Left ventricle myocardium inferior (tissue), 1 donor: ENCODE results near the gene SLC25A39. TPM values are rescaled to one million over a fixed set of nuclear protein-coding genes. Genes with fewer than 3 reads are reported as not detected.
A peak's percentile ranks its signal among the peaks of the same experiment; 100 is the strongest.
"Not testable (repeated sequence)": the region's sequence is repeated elsewhere in the genome, so short reads cannot be mapped to it uniquely, and the experiment has no call there.

Experiments
- DNase-seq: peaks from one replicate; pipeline ENCODE4 v3.0.0-alpha.2; 2020
- H3K27ac ChIP-seq: fragments of 200-600 bp; replicated peaks from 2 replicates; pipeline ENCODE4 v1.8.0; 2021
- H3K27me3 ChIP-seq: fragments of 200-600 bp; 2 replicates; pipeline ENCODE4 v1.8.0; 2021; ENCODE audit warnings: low read depth
- H3K36me3 ChIP-seq: fragments of 200-600 bp; 2 replicates; pipeline ENCODE4 v1.8.0; 2021
- H3K4me1 ChIP-seq: fragments of 200-600 bp; 2 replicates; pipeline ENCODE4 v1.8.0; 2021
- H3K4me3 ChIP-seq: fragments of 200-600 bp; 2 replicates; pipeline ENCODE4 v1.8.0; 2021; ENCODE audit warnings: mild to moderate bottlenecking, moderate library complexity
- H3K9me3 ChIP-seq: fragments of 200-600 bp; replicated peaks from 2 replicates; pipeline ENCODE4 v1.8.0; 2021
- intact Hi-C: fragments of 100-400 bp; cut with micrococcal nuclease; formaldehyde crosslinking; loops from one replicate; pipeline ENCODE4 v1.11.0; 2022
- long read RNA-seq: library from polyadenylated mRNA; unstranded; transcript quantifications from one replicate; pipeline ENCODE4 v2.0.0, GENCODE V29; 2021
- total RNA-seq: library from RNA; stranded (reverse); fragmentation: NEBNext Ultra II Directional; extraction: Animal tissue kit (Norgen Biotek cat#: 25700); gene quantifications from one replicate; pipeline ENCODE4 v1.2.1, GENCODE V29; 2021
- TF ChIP-seq, protein P1 (sequence below): fragments of 200-600 bp; IDR thresholded peaks from 2 replicates; pipeline ENCODE4 v1.8.0; 2021; ENCODE audit warnings: antibody characterized with exemption, mild to moderate bottlenecking, borderline replicate concordance
- donor health status: DM: no; HTN: yes; CAD: no; lungs with severe emphysema.

The SLC25A39 gene, protein sequence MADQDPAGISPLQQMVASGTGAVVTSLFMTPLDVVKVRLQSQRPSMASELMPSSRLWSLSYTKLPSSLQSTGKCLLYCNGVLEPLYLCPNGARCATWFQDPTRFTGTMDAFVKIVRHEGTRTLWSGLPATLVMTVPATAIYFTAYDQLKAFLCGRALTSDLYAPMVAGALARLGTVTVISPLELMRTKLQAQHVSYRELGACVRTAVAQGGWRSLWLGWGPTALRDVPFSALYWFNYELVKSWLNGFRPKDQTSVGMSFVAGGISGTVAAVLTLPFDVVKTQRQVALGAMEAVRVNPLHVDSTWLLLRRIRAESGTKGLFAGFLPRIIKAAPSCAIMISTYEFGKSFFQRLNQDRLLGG
- 46.7 TPM for total RNA-seq
- long read RNA-seq, transcript SLC25A39-202 (12 exons, 1,565 nt), result minor isoform, 16 of 155 reads
- long read RNA-seq, transcript SLC25A39-201 (12 exons, 1,607 nt), result major isoform, 97 of 155 reads
- long read RNA-seq, partial matches to known transcripts, result 13 of 155 reads
- long read RNA-seq, other reads (novel, unspliced or antisense), result 24 of 155 reads

DNA sequence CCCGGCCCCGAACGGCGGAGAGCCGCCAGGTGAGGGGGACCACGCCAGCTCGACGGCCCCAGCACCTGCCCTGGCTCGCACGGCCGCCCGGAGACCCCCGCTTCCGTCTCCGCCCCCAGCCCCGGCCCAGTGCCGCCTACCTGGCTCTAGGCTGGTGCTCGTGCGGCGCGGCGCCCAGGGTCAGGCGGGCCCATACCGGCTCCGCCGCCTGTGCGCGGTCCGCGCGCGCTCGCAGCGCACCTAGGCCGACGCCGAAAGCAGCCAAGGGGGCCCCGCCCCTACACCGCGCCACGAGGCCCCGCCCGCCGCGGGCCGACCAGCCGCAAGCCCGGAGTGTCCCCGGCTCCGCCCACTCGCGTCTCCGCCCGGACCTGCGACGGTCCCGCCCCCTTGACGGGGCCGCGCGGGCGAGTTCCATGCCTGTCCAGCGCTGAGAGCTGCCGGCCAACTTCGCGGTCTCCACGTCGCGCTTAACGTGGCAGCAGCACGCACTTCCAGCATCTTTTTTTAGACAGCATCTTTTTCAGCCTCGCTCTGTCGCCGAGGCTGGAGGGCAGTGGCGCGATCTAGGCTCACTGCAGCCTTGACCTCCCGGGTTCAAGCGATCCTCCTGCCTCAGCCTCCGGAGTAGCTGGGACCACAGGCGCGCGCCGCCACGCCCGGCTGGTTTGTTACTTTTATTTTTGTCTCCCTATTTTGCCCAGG lies at the start of gene SLC25A39:
Gene SLC25A39, minus strand, starts transcription at position 253 of the 705 bp plus-strand sequence. CDS start 1,261 bp downstream, outside the sequence.
- H3K27ac ChIP-seq, result peak within 1 kb of the TSS; percentile 96
- peak; percentile 95 for DNase-seq
- peaks cover 42% of the 10 kb centered on the region for H3K4me1 ChIP-seq
- TF ChIP-seq, protein P1, sequence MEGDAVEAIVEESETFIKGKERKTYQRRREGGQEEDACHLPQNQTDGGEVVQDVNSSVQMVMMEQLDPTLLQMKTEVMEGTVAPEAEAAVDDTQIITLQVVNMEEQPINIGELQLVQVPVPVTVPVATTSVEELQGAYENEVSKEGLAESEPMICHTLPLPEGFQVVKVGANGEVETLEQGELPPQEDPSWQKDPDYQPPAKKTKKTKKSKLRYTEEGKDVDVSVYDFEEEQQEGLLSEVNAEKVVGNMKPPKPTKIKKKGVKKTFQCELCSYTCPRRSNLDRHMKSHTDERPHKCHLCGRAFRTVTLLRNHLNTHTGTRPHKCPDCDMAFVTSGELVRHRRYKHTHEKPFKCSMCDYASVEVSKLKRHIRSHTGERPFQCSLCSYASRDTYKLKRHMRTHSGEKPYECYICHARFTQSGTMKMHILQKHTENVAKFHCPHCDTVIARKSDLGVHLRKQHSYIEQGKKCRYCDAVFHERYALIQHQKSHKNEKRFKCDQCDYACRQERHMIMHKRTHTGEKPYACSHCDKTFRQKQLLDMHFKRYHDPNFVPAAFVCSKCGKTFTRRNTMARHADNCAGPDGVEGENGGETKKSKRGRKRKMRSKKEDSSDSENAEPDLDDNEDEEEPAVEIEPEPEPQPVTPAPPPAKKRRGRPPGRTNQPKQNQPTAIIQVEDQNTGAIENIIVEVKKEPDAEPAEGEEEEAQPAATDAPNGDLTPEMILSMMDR, result no peak
- intact Hi-C loops, result no loop called here
- H3K4me3 ChIP-seq, result peak within 1 kb of the TSS; percentile 92
- no peaks in the 10 kb centered on the region for H3K27me3 ChIP-seq
- no peaks in the 10 kb centered on the region for H3K9me3 ChIP-seq
- peaks cover 30% of the 10 kb centered on the region for H3K36me3 ChIP-seq

GRCh38 chr17:44372036-44372435 lies 47.4 kb upstream of the SLC25A39 start:
- Histone ChIP-seq H3K4me1 (peaks cover 13% of the 10 kb centered on the region), H3K4me3 (no peak overlapping the region), H3K36me3 (no peaks in the 10 kb centered on the region), H3K27me3 (peaks cover 38% of the 10 kb centered on the region), H3K9me3 (no peaks in the 10 kb centered on the region), H3K27ac (no peak overlapping the region)
- TF ChIP-seq, protein P1, result no peak
- intact Hi-C loops, result no loop called here
- DNase-seq, result no peak

DNA sequence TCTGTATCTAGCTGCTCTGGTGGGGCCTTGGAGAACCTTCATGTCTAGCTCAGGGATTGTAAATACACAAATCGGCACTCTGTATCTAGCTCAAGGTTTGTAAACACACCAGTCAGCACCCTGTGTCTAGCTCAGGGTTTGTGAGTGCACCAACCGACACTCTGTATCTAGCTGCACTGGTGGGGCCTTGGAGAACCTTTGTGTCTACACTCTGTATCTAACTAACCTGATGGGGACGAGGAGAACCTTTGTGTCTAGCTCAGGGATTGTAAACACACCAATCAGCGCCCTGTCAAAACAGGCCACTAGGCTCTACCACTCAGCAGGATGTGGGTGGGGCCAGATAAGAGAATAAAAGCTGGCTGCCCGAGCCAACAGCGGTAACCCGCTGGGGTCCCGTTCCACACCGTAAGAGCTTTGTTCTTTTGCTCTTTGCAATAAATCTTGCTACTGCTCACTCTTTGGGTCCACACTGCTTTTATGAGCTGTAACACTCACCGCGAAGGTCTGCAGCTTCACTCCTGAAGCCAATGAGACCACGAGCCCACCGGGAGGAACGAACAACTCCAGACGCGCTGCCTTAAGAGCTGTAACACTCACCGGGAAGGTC lies 44.9 kb upstream of the SLC25A39 start:
- DNase-seq, H3K36me3 ChIP-seq, intact Hi-C loops, H3K9me3 ChIP-seq, H3K4me3 ChIP-seq, H3K4me1 ChIP-seq, H3K27ac ChIP-seq: not testable (repeated sequence)
- H3K27me3 ChIP-seq, result peaks cover 60% of the 10 kb centered on the region

GRCh38 chr17:44368391-44369243 lies 44.0 kb upstream of the SLC25A39 start:
- H3K27me3 ChIP-seq, result peaks cover 61% of the 10 kb centered on the region
- intact Hi-C loops, H3K36me3 ChIP-seq, H3K4me3 ChIP-seq, DNase-seq, H3K9me3 ChIP-seq, H3K27ac ChIP-seq, H3K4me1 ChIP-seq: not testable (repeated sequence)

DNA sequence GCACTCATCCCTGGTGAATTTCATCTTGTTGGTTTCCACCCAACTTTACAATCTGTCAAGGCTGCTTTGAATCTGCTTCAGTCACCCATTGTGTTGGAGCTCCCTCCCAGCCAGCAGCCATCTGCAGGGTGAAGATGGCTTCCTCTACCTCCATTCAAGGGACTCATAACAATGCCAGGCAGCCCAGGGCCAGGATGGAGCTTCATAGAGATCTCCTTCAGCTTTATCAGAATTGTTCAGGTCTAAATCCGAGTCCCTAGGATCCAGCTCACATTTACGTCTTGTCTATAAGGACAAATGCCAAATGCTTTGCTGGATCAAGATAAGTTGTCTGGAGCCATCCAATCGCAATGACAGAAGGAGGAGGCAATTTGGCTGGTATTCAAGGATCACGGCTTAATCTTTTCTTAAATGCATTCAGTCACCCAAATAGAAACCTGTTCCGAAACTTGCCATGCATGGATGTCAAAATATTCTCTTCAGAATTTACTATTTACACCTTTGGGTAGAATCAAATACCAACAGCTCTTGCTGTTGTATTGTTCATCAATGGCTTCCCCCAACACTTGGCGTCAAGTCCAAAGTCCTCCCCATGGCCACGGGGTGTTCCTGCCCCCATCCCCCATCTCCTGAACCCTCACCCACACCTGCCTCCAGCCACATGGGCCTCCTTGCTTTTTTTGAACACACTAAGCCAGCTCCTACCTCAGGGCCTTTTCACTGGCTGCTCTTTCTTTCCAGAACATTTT lies 42.8 kb upstream of the SLC25A39 start:
- intact Hi-C loops, result no loop called here
- Histone ChIP-seq H3K36me3 (no peaks in the 10 kb centered on the region), H3K4me1 (peaks cover 15% of the 10 kb centered on the region), H3K27ac (no peak overlapping the region), H3K4me3 (no peak overlapping the region), H3K27me3 (peaks cover 72% of the 10 kb centered on the region), H3K9me3 (no peaks in the 10 kb centered on the region)
- TF ChIP-seq, protein P1, result no peak
- DNase-seq, result no peak

DNA sequence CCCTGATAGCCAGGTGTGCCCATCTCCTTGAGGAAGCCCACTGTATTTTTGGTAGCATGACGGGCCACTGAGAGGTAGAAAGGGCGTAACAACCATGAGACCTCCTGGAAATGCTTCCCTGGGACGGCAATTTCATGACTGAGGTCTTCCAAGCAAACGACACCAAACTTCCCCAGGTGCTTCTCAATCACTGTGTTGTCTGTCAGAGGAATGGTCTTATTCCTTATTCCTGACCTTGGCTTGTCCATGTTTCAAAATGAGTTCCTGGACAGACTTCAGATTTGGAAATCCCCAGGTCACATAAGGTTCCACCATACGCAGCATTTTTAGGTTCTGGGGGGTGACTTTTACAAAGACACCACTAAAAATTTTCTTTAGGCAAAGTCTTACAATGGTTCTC lies 40.4 kb upstream of the SLC25A39 start:
- H3K4me3 ChIP-seq, intact Hi-C loops, H3K27ac ChIP-seq, H3K9me3 ChIP-seq, H3K36me3 ChIP-seq, DNase-seq: not testable (repeated sequence)
- Histone ChIP-seq H3K27me3 (peaks cover 60% of the 10 kb centered on the region), H3K4me1 (peaks cover 30% of the 10 kb centered on the region)
